Liver (tissue), 9 donors: ENCODE results near the gene GJD3. TPM values are rescaled to one million over a fixed set of nuclear protein-coding genes. Genes with fewer than 3 reads are reported as not detected.
A peak's percentile ranks its signal among the peaks of the same experiment; 100 is the strongest.

ENCODE experiments used
- DNase-seq: peaks from one replicate; pipeline ENCODE4 v3.0.0-alpha.2; 2017; ENCODE audit warnings: low spot score
- H3K27ac ChIP-seq, 2 donors: one replicate each; pipeline ENCODE4 v1.7.0; 2013; ENCODE audit warnings: inconsistent platforms in 2 of 2, low read length in 2 of 2, control low read depth in 1 of 2, low read depth in 1 of 2, mild to moderate bottlenecking in 1 of 2
- H3K27me3 ChIP-seq, 4 donors: one replicate each; pipeline versions ENCODE4 v1.6.1 to v1.7.0; 2013; ENCODE audit warnings: low read length in 3 of 4, inconsistent platforms in 1 of 4, mild to moderate bottlenecking in 1 of 4, moderate library complexity in 1 of 4; ENCODE audit not compliant: control insufficient read depth in 4 of 4, insufficient read depth in 4 of 4
- H3K36me3 ChIP-seq, 4 donors: one replicate each; pipeline versions ENCODE4 v1.6.1 to v1.7.0; 2013; ENCODE audit warnings: low read length in 3 of 4, mild to moderate bottlenecking in 3 of 4, low read depth in 1 of 4, moderate library complexity in 1 of 4; ENCODE audit not compliant: control insufficient read depth in 4 of 4, insufficient read depth in 3 of 4
- H3K4me1 ChIP-seq, 4 donors: one replicate each; pipeline versions ENCODE4 v1.6.1 to v1.7.0; 2013; ENCODE audit warnings: low read length in 3 of 4, mild to moderate bottlenecking in 3 of 4, moderate library complexity in 1 of 4; ENCODE audit not compliant: control insufficient read depth in 4 of 4, insufficient read depth in 4 of 4
- H3K4me3 ChIP-seq, 3 donors: one replicate each; pipeline versions ENCODE4 v1.6.1 to v1.7.0; 2013; ENCODE audit warnings: low read length in 3 of 3, control low read depth in 1 of 3, low read depth in 1 of 3, mild to moderate bottlenecking in 1 of 3
- H3K9ac ChIP-seq, 2 donors: one replicate each; pipeline ENCODE4 v1.7.0; 2013; ENCODE audit warnings: low read length in 2 of 2, mild to moderate bottlenecking in 2 of 2, moderate library complexity in 2 of 2, control low read depth in 1 of 2, low read depth in 1 of 2
- H3K9me3 ChIP-seq, 4 donors: one replicate each; pipeline versions ENCODE4 v1.6.1 to v1.7.0; 2013; ENCODE audit warnings: low read length in 3 of 4; ENCODE audit not compliant: control insufficient read depth in 4 of 4
- ATF3 ChIP-seq: IDR thresholded peaks from 2 replicates; pipeline ENCODE4 v1.6.1; 2016; ENCODE audit warnings: antibody characterized with exemption
- CTCF ChIP-seq: fragments of 150-350 bp; IDR thresholded peaks from 2 replicates; pipeline ENCODE4 v1.5.1; 2017; ENCODE audit warnings: improper control_type of control experiment, low read depth, low read length; ENCODE audit not compliant: missing input control
- FOXA1 ChIP-seq: IDR thresholded peaks from 2 replicates; pipeline ENCODE4 v1.6.1; 2016; ENCODE audit warnings: antibody characterized with exemption
- FOXA2 ChIP-seq: IDR thresholded peaks from 2 replicates; pipeline ENCODE4 v1.6.1; 2016; ENCODE audit warnings: antibody characterized with exemption
- GABPA ChIP-seq, 2 donors: IDR thresholded peaks in 1 of 2; conservative IDR thresholded peaks in 1 of 2; 2 replicates each; pipeline ENCODE4 v1.6.1; 2016; ENCODE audit warnings: antibody characterized with exemption in 2 of 2, mild to moderate bottlenecking in 1 of 2, moderate library complexity in 1 of 2
- HNF4A ChIP-seq, 2 donors: conservative IDR thresholded peaks; 2 replicates each; pipeline ENCODE4 v1.6.1; 2016; ENCODE audit warnings: antibody characterized with exemption in 2 of 2, mild to moderate bottlenecking in 2 of 2
- HNF4G ChIP-seq: IDR thresholded peaks from 2 replicates; pipeline ENCODE4 v1.6.1; 2016; ENCODE audit warnings: antibody characterized with exemption
- JUND ChIP-seq, 2 donors: IDR thresholded peaks; 2 replicates each; pipeline ENCODE4 v1.6.1; 2016; ENCODE audit warnings: antibody characterized with exemption in 2 of 2
- MAX ChIP-seq: IDR thresholded peaks from 2 replicates; pipeline ENCODE4 v1.6.1; 2016; ENCODE audit warnings: antibody characterized with exemption
- NR2F2 ChIP-seq: IDR thresholded peaks from 2 replicates; pipeline ENCODE4 v1.6.1; 2016; ENCODE audit warnings: antibody characterized with exemption
- RAD21 ChIP-seq, 2 donors: IDR thresholded peaks; 2 replicates each; pipeline ENCODE4 v1.6.1; 2016; ENCODE audit warnings: antibody characterized with exemption in 2 of 2, mild to moderate bottlenecking in 2 of 2
- RXRA ChIP-seq, 2 donors: IDR thresholded peaks; 2 replicates each; pipeline ENCODE4 v1.6.1; 2017 to 2018; ENCODE audit warnings: antibody characterized with exemption in 2 of 2, mild to moderate bottlenecking in 1 of 2
- SP1 ChIP-seq: IDR thresholded peaks from 2 replicates; pipeline ENCODE4 v1.6.1; 2018; ENCODE audit warnings: antibody characterized with exemption, mild to moderate bottlenecking
- TAF1 ChIP-seq: conservative IDR thresholded peaks from 2 replicates; pipeline ENCODE4 v1.6.1; 2016; ENCODE audit warnings: antibody characterized with exemption, mild to moderate bottlenecking
- YY1 ChIP-seq: IDR thresholded peaks from 2 replicates; pipeline ENCODE4 v1.6.1; 2016; ENCODE audit warnings: antibody characterized with exemption, mild to moderate bottlenecking
- ZBTB33 ChIP-seq: IDR thresholded peaks from 2 replicates; pipeline ENCODE4 v1.6.1; 2016; ENCODE audit warnings: antibody characterized with exemption
- WGBS: extraction: QIAGEN DNeasy Blood & Tissue Kit; methylation state at CpG from one replicate; pipeline ENCODE4 v1.1.7; 2013; 5-methylcytosine and 5-hydroxymethylcytosine counted together
- polyA plus RNA-seq, 2 donors: library from polyadenylated mRNA; stranded (reverse) in 1 of 2; unstranded in 1 of 2; fragments of 200-250 nt in 1 of 2; fragments of >200 nt in 1 of 2; fragmentation: Nextera tagmentation in 1 of 2; extraction: Ambion mirVana in 1 of 2; gene quantifications; one replicate each; pipeline versions ENCODE4 v1.2.1 to v1.2.3, GENCODE V29; 2013 to 2015
- total RNA-seq, 2 donors: library from RNA; depleted of rRNA; stranded (reverse); fragments of >200 nt; gene quantifications; one replicate each; pipeline ENCODE4 v1.2.3, GENCODE V29; 2014
- donor health status: healthy.
- donor health status: healthy.
- donor health status: healthy.
- donor health status: healthy.
- donor health status: healthy.

Gene GJD3
- total and polyA plus RNA-seq, 4 donors, result 0.47 to 0.59 (median 0.48) TPM; not detected in 1

- no peak overlapping the region for H3K27ac ChIP-seq
- H3K9me3 ChIP-seq, result no peaks in the 10 kb centered on the region
- TF ChIP-seq RAD21 (IDR thresholded peaks at IDR 0.05), result peak in 1 of 2 donors; percentile 78
- TF ChIP-seq JUND (IDR thresholded peaks at IDR 0.05), result no peak
- TF ChIP-seq YY1, result no peak
- TF ChIP-seq GABPA (IDR thresholded peaks at IDR 0.05 in 1 of 2, conservative IDR thresholded peaks at IDR 0.05 in 1 of 2), result no peak
- no peak for TF ChIP-seq MAX
- no peak for TF ChIP-seq ATF3
- TF ChIP-seq NR2F2, result no peak
- TF ChIP-seq FOXA1, result no peak
- TF ChIP-seq TAF1, result no peak
- TF ChIP-seq ZBTB33, result no peak
- TF ChIP-seq HNF4A (conservative IDR thresholded peaks at IDR 0.05), result no peak
- TF ChIP-seq RXRA (IDR thresholded peaks at IDR 0.05), result no peak
- no peak for TF ChIP-seq HNF4G
- peak; percentile 59 for TF ChIP-seq CTCF
- no peaks in the 10 kb centered on the region for H3K36me3 ChIP-seq
- DNase-seq, result peak; percentile 64
- no peak overlapping the region for H3K9ac ChIP-seq
- peaks cover 3 to 29% (median 19%) of the 10 kb centered on the region in 4 donors for H3K4me1 ChIP-seq
- H3K27me3 ChIP-seq, result no peaks in the 10 kb centered on the region
- WGBS, result under 1% methylated on average over 58 of the region's 58 CpGs
- H3K4me3 ChIP-seq, result peak overlapping the region in 2 of 3 donors; percentile 55 to 66
Observed at GRCh38 chr17:40362696-40363110, 1.8 kb downstream of the GJD3 start.

GRCh38 chr17:40361925-40362695, 2.4 kb downstream of the GJD3 start:
- H3K36me3 ChIP-seq, result no peaks in the 10 kb centered on the region
- no peak overlapping the region for H3K9ac ChIP-seq
- 79% methylated on average over 24 of the region's 24 CpGs for WGBS
- no peaks in the 10 kb centered on the region for H3K27me3 ChIP-seq
- no peak overlapping the region for H3K27ac ChIP-seq
- no peak for DNase-seq
- peaks cover 3 to 29% (median 19%) of the 10 kb centered on the region in 4 donors for H3K4me1 ChIP-seq
- H3K4me3 ChIP-seq, result peak overlapping the region in 2 of 3 donors; percentile 55 to 66
- H3K9me3 ChIP-seq, result no peaks in the 10 kb centered on the region
- TF ChIP-seq ZBTB33 (no peak), SP1 (no peak), MAX (no peak), HNF4A (conservative IDR thresholded peaks at IDR 0.05) (no peak), HNF4G (no peak), YY1 (no peak), ATF3 (no peak), RAD21 (IDR thresholded peaks at IDR 0.05) (no peak), JUND (IDR thresholded peaks at IDR 0.05) (no peak), FOXA2 (no peak), FOXA1 (no peak), TAF1 (no peak), CTCF (no peak)
